ENCODE results near the gene SS18L1. TPM values are rescaled to one million over a fixed set of nuclear protein-coding genes. Genes with fewer than 3 reads are reported as not detected.

SS18L1 gene
- total RNA-seq, 2 donors from 2014 or later = 10.1 to 17.7 TPM

GRCh38 chr20:62216636-62217566 is 73.3 kb downstream of the SS18L1 start:
- Histone ChIP-seq H3K4me1 (no peaks in the 10 kb centered on the region), H3K27me3 (peaks cover 48% of the 10 kb centered on the region), H3K9ac (ENCODE audit: low read depth in 2 of 2, low read length in 2 of 2) (no peak overlapping the region), H3K27ac (no peak overlapping the region), H3K36me3 (no peaks in the 10 kb centered on the region), H3K9me3 (no peaks in the 10 kb centered on the region), H3K4me3 (no peak overlapping the region)
- TF ChIP-seq CTCF (IDR thresholded peaks at IDR 0.05) = no peak
- intact Hi-C loops (cut with DNase I) = no loop called here
- DNase-seq = no peak

GRCh38 chr20:62217913-62218773 is 74.6 kb downstream of the SS18L1 start:
- no peaks in the 10 kb centered on the region for H3K4me1 ChIP-seq
- no peaks in the 10 kb centered on the region for H3K9me3 ChIP-seq
- TF ChIP-seq CTCF (IDR thresholded peaks at IDR 0.05) = no peak
- DNase-seq = no peak
- intact Hi-C loops (cut with DNase I) = no loop called here
- no peak overlapping the region for H3K9ac ChIP-seq (ENCODE audit: low read depth in 2 of 2, low read length in 2 of 2)
- H3K36me3 ChIP-seq = no peaks in the 10 kb centered on the region
- peaks cover 59% of the 10 kb centered on the region for H3K27me3 ChIP-seq
- no peak overlapping the region for H3K4me3 ChIP-seq
- H3K27ac ChIP-seq = no peak overlapping the region

GRCh38 chr20:62219101-62219991 is 75.8 kb downstream of the SS18L1 start:
- H3K36me3 ChIP-seq = no peaks in the 10 kb centered on the region
- no peak overlapping the region for H3K9ac ChIP-seq (ENCODE audit: low read depth in 2 of 2, low read length in 2 of 2)
- intact Hi-C loops (cut with DNase I) = no loop called here
- no peak overlapping the region for H3K4me3 ChIP-seq
- H3K27me3 ChIP-seq = peaks cover 61% of the 10 kb centered on the region
- H3K9me3 ChIP-seq = no peaks in the 10 kb centered on the region
- no peaks in the 10 kb centered on the region for H3K4me1 ChIP-seq
- TF ChIP-seq CTCF (IDR thresholded peaks at IDR 0.05) = no peak
- no peak for DNase-seq
- H3K27ac ChIP-seq = no peak overlapping the region

- Histone ChIP-seq H3K4me1 (no peaks in the 10 kb centered on the region), H3K27me3 (peaks cover 61% of the 10 kb centered on the region), H3K36me3 (no peaks in the 10 kb centered on the region), H3K9ac (ENCODE audit: low read depth in 2 of 2, low read length in 2 of 2) (no peak within 1 kb of the TSS), H3K9me3 (no peaks in the 10 kb centered on the region), H3K27ac (no peak within 1 kb of the TSS), H3K4me3 (no peak within 1 kb of the TSS)
- intact Hi-C loops (cut with DNase I) = no loop called here
- no peak for DNase-seq
- TF ChIP-seq CTCF (IDR thresholded peaks at IDR 0.05) = no peak
These were observed 76.6 kb downstream of the SS18L1 start, which contains the start of gene HRH3 for GRCh38 chr20:62219992-62220665. TSS of gene HRH3 (minus strand) at chr20:62220278. CDS start at chr20:62219970, 308 bp downstream.

Data from colonic mucosa (tissue), 4 donors.